ENCODE results near the gene YIPF2.

DNA sequence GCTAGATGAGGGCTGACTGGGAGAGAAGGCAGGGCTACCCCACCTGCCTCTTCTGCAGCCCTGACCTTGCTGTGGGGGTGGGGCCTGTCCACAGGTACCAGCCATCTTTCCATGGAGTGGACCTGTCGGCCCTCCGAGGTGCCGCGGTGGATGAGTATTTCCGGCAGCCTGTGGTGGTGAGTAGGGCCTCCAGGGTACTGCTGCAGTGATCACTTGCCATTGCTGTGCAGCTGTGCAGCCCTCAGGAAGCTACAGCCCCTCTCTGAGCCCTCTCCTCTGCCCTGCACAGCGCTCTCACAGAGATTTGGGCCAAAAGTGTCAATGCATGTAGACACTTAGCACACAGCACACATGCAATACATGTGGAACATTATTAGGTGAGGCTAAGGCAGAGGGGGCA lies 11.8 kb downstream of the YIPF2 start:
- TF ChIP-seq, protein P1, sequence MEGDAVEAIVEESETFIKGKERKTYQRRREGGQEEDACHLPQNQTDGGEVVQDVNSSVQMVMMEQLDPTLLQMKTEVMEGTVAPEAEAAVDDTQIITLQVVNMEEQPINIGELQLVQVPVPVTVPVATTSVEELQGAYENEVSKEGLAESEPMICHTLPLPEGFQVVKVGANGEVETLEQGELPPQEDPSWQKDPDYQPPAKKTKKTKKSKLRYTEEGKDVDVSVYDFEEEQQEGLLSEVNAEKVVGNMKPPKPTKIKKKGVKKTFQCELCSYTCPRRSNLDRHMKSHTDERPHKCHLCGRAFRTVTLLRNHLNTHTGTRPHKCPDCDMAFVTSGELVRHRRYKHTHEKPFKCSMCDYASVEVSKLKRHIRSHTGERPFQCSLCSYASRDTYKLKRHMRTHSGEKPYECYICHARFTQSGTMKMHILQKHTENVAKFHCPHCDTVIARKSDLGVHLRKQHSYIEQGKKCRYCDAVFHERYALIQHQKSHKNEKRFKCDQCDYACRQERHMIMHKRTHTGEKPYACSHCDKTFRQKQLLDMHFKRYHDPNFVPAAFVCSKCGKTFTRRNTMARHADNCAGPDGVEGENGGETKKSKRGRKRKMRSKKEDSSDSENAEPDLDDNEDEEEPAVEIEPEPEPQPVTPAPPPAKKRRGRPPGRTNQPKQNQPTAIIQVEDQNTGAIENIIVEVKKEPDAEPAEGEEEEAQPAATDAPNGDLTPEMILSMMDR (IDR thresholded peaks at IDR 0.05; ENCODE audit: low read length): no peak
- TF ChIP-seq EZH2 (IDR thresholded peaks at IDR 0.05; ENCODE audit: borderline replicate concordance, low read length): no peak
